Uterus (tissue), 4 donors: ENCODE data around the gene GBE1. TPM values are rescaled to one million over a fixed set of nuclear protein-coding genes. Genes with fewer than 3 reads are reported as not detected.

Experiments
- DNase-seq, 2 donors: peaks; one replicate each; pipeline ENCODE4 v3.0.0-alpha.2; 2019 to 2020
- H3K27ac ChIP-seq, 2 donors: fragments of 200-600 bp; sonication (generic); 1 replicate in 1 of 2; 2 replicates in 1 of 2; pipeline ENCODE4 v1.5.1; 2016 to 2018
- H3K27me3 ChIP-seq, 2 donors: fragments of 200-600 bp; sonication (generic); one replicate each; pipeline ENCODE4 v1.5.1; 2018 to 2019; ENCODE audit warnings: control low read depth in 1 of 2
- H3K36me3 ChIP-seq, 2 donors: fragments of 200-600 bp; sonication (generic); one replicate each; pipeline ENCODE4 v1.5.1; 2019; ENCODE audit warnings: control low read depth in 1 of 2
- H3K4me1 ChIP-seq, 2 donors: fragments of 200-600 bp; sonication (generic); one replicate each; pipeline ENCODE4 v1.5.1; 2018 to 2019; ENCODE audit warnings: control low read depth in 1 of 2
- H3K4me3 ChIP-seq, 2 donors: fragments of 200-600 bp; sonication (generic); 1 replicate in 1 of 2; 2 replicates in 1 of 2; pipeline ENCODE4 v1.5.1; 2018 to 2019; ENCODE audit warnings: mild to moderate bottlenecking in 1 of 2
- H3K9me3 ChIP-seq, 2 donors: fragments of 200-600 bp; sonication (generic); one replicate each; pipeline ENCODE4 v1.5.1; 2019; ENCODE audit warnings: control low read depth in 1 of 2
- POLR2A ChIP-seq, 2 donors: fragments of 450-650 bp; IDR thresholded peaks; one replicate each; pipeline ENCODE4 v1.6.1; 2016; ENCODE audit warnings: antibody characterized with exemption in 2 of 2, mild to moderate bottlenecking in 1 of 2, moderate library complexity in 1 of 2
- intact Hi-C: fragments of 100-400 bp; cut with DNase I; formaldehyde crosslinking; loops from one replicate; pipeline ENCODE4 v1.15.1; 2023; ENCODE audit warnings: low total_unique reads
- total RNA-seq, 4 donors: library from RNA; depleted of rRNA in 3 of 4; stranded (reverse); fragments of >200 nt in 3 of 4; gene quantifications; one replicate each; pipeline versions ENCODE4 v1.1.0 to v1.2.4, GENCODE V29; 2014 to 2023
- TF ChIP-seq, protein P1 (sequence below), 4 experiments: fragments of 200-600 bp in 2 of 4; fragments of 450-650 bp in 2 of 4; sonication (generic) in 2 of 4; IDR thresholded peaks; one replicate each; pipeline ENCODE4 v1.5.1; 2016 to 2019; ENCODE audit warnings: antibody characterized with exemption in 4 of 4, mild to moderate bottlenecking in 2 of 4, moderate library complexity in 1 of 4
- donor health status: DM: yes; HTN: yes; CAD: no.

Gene GBE1
- total RNA-seq, 4 donors from 2014 or later = 9.2 to 33.8 (median 24.9) TPM

DNA sequence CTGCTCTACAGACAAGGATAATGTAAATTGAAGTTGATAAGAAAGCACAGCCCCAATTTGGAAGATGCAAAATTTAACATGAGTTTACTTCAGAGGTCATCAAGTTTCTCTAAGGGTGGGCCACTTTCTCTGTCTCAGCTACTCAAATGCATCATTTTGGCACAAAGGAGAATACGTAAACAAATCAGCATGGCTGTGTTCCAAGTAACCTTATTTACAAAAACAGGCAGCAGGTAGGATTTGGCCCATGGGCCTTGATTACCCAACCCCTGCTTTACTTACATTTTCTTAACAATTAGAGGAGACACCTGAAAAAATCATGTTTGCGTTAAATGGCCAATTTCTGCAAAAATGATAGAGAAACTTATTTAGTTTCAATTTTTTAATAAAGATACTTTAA, 181.7 kb downstream of the GBE1 start:
- no peak overlapping the region for H3K27ac ChIP-seq
- TF ChIP-seq, protein P1, sequence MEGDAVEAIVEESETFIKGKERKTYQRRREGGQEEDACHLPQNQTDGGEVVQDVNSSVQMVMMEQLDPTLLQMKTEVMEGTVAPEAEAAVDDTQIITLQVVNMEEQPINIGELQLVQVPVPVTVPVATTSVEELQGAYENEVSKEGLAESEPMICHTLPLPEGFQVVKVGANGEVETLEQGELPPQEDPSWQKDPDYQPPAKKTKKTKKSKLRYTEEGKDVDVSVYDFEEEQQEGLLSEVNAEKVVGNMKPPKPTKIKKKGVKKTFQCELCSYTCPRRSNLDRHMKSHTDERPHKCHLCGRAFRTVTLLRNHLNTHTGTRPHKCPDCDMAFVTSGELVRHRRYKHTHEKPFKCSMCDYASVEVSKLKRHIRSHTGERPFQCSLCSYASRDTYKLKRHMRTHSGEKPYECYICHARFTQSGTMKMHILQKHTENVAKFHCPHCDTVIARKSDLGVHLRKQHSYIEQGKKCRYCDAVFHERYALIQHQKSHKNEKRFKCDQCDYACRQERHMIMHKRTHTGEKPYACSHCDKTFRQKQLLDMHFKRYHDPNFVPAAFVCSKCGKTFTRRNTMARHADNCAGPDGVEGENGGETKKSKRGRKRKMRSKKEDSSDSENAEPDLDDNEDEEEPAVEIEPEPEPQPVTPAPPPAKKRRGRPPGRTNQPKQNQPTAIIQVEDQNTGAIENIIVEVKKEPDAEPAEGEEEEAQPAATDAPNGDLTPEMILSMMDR (IDR thresholded peaks at IDR 0.05) = no peak
- no peak for TF ChIP-seq POLR2A (IDR thresholded peaks at IDR 0.05)
- H3K36me3 ChIP-seq = no peaks in the 10 kb centered on the region
- H3K9me3 ChIP-seq = no peaks in the 10 kb centered on the region
- H3K4me3 ChIP-seq = no peak overlapping the region
- H3K4me1 ChIP-seq = no peaks in the 10 kb centered on the region
- no peak for DNase-seq
- intact Hi-C loops = no loop called here
- no peaks in the 10 kb centered on the region for H3K27me3 ChIP-seq

DNA sequence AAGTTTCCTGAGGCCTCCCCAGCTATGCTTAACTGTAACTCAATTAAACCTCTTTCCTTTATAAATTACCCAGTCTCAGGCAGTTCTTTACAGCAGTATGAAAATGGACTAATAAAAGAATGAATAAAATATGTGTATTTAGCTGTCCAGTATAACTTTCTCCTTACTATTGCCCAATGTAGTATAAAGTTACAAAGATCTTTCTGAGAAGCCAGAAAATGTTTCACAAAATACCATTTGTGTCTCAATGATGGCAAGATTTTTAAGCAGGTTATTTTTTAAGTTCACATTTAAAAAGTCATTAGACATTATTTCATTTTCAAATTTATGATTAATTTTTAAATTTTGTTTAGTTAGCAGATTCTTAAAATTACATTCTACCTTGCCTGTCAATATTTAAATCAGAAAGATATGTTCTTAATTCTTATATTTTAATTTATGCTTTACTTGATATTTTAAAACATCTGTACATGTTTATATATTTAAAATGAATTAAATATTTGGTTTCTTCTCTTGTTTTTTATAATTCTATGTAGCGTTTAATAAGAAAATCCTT, 189.2 kb downstream of the GBE1 start:
- no peaks in the 10 kb centered on the region for H3K27me3 ChIP-seq
- no peaks in the 10 kb centered on the region for H3K9me3 ChIP-seq
- H3K4me1 ChIP-seq = no peaks in the 10 kb centered on the region
- H3K36me3 ChIP-seq = no peaks in the 10 kb centered on the region
- no peak for DNase-seq
- TF ChIP-seq, protein P1 (IDR thresholded peaks at IDR 0.05) = no peak
- TF ChIP-seq POLR2A (IDR thresholded peaks at IDR 0.05) = no peak
- H3K27ac ChIP-seq = no peak overlapping the region
- intact Hi-C loops = no loop called here
- no peak overlapping the region for H3K4me3 ChIP-seq

DNA sequence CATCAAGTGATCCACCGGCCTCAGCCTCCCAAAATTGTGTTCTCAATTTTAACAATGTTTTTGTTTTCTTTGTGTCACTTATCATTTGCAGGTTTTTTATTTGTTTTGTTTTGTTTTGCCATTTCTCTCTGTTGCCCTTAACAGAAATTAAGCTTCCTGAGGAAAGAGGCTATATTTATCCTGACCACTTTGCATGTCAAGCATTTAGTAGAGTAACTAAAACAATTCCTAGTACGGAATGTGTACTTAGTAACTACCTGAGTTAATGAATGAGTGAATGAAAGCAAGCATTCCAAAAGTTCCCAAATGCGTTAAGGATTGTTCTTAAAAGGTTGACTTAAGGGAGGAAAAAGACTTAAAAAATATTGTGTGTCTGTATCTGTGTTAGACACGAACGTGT, 193.1 kb downstream of the GBE1 start:
- H3K9me3 ChIP-seq = no peaks in the 10 kb centered on the region
- H3K27me3 ChIP-seq = no peaks in the 10 kb centered on the region
- intact Hi-C loops = no loop called here
- H3K36me3 ChIP-seq = no peaks in the 10 kb centered on the region
- no peak overlapping the region for H3K27ac ChIP-seq
- no peak overlapping the region for H3K4me3 ChIP-seq
- H3K4me1 ChIP-seq = no peaks in the 10 kb centered on the region
- no peak for TF ChIP-seq POLR2A (IDR thresholded peaks at IDR 0.05)
- TF ChIP-seq, protein P1 (IDR thresholded peaks at IDR 0.05) = no peak
- no peak for DNase-seq

DNA sequence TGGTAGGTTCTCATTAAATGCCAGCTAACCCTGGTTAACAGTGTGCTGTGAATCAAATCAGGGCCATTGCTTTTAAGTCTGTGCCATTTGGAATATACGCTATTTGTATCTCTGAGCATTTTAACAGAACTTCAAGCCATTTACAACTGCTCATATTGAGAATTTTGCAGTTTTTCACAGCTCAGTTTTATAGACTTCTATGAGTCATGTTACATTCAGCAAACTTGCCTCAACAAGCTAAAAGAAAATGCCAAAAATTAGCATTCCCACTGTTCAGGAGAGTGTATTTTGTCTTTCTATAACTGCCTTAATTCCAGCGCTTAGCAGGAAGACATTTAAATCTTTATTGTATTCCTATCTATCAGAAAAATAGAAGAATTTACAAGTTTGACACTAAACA, 196.4 kb downstream of the GBE1 start:
- TF ChIP-seq POLR2A (IDR thresholded peaks at IDR 0.05) = no peak
- TF ChIP-seq, protein P1 (IDR thresholded peaks at IDR 0.05) = no peak

DNA sequence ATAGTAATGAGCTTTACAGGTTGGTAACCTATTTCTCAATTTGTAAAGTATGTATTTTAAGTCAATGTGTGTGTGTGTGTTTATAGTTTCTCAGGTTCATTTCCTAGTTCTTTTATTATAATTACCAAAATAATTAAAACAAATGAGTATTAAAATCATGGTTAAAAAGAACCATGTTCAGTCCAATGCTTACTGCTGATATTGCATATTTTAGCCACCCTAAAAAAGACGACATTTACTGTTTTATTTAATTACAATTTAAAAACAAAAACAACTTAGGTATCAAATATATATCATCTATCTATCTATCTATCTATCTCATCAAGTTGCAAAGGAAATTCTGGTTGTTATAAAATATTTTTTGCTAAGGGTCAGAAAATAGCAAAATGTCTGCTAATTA, 203.3 kb downstream of the GBE1 start:
- Histone ChIP-seq H3K4me1 (no peaks in the 10 kb centered on the region), H3K27me3 (no peaks in the 10 kb centered on the region), H3K27ac (no peak overlapping the region), H3K4me3 (no peak overlapping the region), H3K36me3 (no peaks in the 10 kb centered on the region), H3K9me3 (no peaks in the 10 kb centered on the region)
- intact Hi-C loops = no loop called here
- DNase-seq = no peak
- TF ChIP-seq, protein P1 (IDR thresholded peaks at IDR 0.05) = no peak
- TF ChIP-seq POLR2A (IDR thresholded peaks at IDR 0.05) = no peak

More for the DNA sequence above, 196.4 kb downstream of the GBE1 start:
- no peaks in the 10 kb centered on the region for H3K4me1 ChIP-seq
- H3K36me3 ChIP-seq = no peaks in the 10 kb centered on the region
- intact Hi-C loops = no loop called here
- no peak overlapping the region for H3K27ac ChIP-seq
- H3K4me3 ChIP-seq = no peak overlapping the region
- no peaks in the 10 kb centered on the region for H3K9me3 ChIP-seq
- no peaks in the 10 kb centered on the region for H3K27me3 ChIP-seq
- DNase-seq = no peak
